SW480 (cell line): ENCODE results near the gene ASB5.
"Not testable (repeated sequence)": the region's sequence is repeated elsewhere in the genome, so short reads cannot be mapped to it uniquely, and the experiment has no call there.

Experiments used
- DNase-seq: peaks from one replicate; pipeline ENCODE4 v3.0.0-alpha.2; 2016; ENCODE audit warnings: low spot score

ASB5 gene

GRCh38 chr4:176217510-176217909 is 51.5 kb downstream of the ASB5 start:
- DNase-seq: no peak

GRCh38 chr4:176212351-176212750 is 56.7 kb downstream of the ASB5 start:
- not testable (repeated sequence) for DNase-seq

- no peak for DNase-seq
These were observed 58.3 kb downstream of the ASB5 start for GRCh38 chr4:176210579-176211296.

- no peak for DNase-seq
These were observed 58.9 kb downstream of the ASB5 start for GRCh38 chr4:176210101-176210500.

GRCh38 chr4:176209535-176209934 is 59.5 kb downstream of the ASB5 start:
- no peak for DNase-seq

- no peak for DNase-seq
These were observed 61.2 kb downstream of the ASB5 start for GRCh38 chr4:176207839-176208238.

GRCh38 chr4:176205299-176205698 is 63.7 kb downstream of the ASB5 start:
- DNase-seq: no peak

GRCh38 chr4:176198316-176198903 is 70.6 kb downstream of the ASB5 start:
- DNase-seq: no peak

GRCh38 chr4:176195184-176195978 is 73.6 kb downstream of the ASB5 start, which contains the start of gene SPATA4:
Gene SPATA4, minus strand, starts transcription at chr4:176195585. Its CDS starts 23 bp downstream, at chr4:176195562.
- DNase-seq: peak; percentile 80

- no peak for DNase-seq
These were observed 75.1 kb downstream of the ASB5 start for GRCh38 chr4:176193938-176194337.

- no peak for DNase-seq
These were observed 75.9 kb downstream of the ASB5 start for GRCh38 chr4:176193126-176193525.

GRCh38 chr4:176191974-176192373 is 77.0 kb downstream of the ASB5 start:
- no peak for DNase-seq

- DNase-seq: no peak
These were observed 78.9 kb downstream of the ASB5 start for GRCh38 chr4:176189891-176190795.

GRCh38 chr4:176188654-176189053 is 80.4 kb downstream of the ASB5 start:
- no peak for DNase-seq

GRCh38 chr4:176187624-176188023 is 81.4 kb downstream of the ASB5 start:
- no peak for DNase-seq

GRCh38 chr4:176186671-176187395 is 82.2 kb downstream of the ASB5 start:
- DNase-seq: no peak

- no peak for DNase-seq
These were observed 83.0 kb downstream of the ASB5 start for GRCh38 chr4:176186067-176186466.

- no peak for DNase-seq
These were observed 84.0 kb downstream of the ASB5 start for GRCh38 chr4:176185051-176185450.
